Lower leg skin (tissue), 3 donors: Measurements from ENCODE around the gene NUP62.

Source experiments
- CTCF ChIP-seq, 3 donors: fragments of 450-650 bp; IDR thresholded peaks; one replicate each; pipeline ENCODE4 v1.5.1; 2016; ENCODE audit warnings: antibody characterized with exemption in 3 of 3, mild to moderate bottlenecking in 3 of 3, moderate library complexity in 2 of 3
- POLR2A ChIP-seq, 2 donors: fragments of 450-650 bp; IDR thresholded peaks; one replicate each; pipeline ENCODE4 v1.6.1; 2016 to 2017; ENCODE audit warnings: antibody characterized with exemption in 2 of 2, mild to moderate bottlenecking in 1 of 2, moderate library complexity in 1 of 2

GRCh38 chr19:49884109-49884508, 45.2 kb downstream of the NUP62 start:
- TF ChIP-seq POLR2A (IDR thresholded peaks at IDR 0.05), result no peak
- TF ChIP-seq CTCF (IDR thresholded peaks at IDR 0.05), result no peak
